Measurements from ENCODE around the gene RPP40.

GRCh38 chr6:4947716-4948115 is 56.1 kb downstream of the RPP40 start:
- TF ChIP-seq CTCF (IDR thresholded peaks at IDR 0.05) (no peak), POLR2A (IDR thresholded peaks at IDR 0.05) (no peak), POLR2AphosphoS5 (IDR thresholded peaks at IDR 0.05) (no peak)

Data from breast epithelium (tissue), 3 donors.